K562 (cell line): ENCODE measurements around the gene UQCC5. TPM values are rescaled to one million over a fixed set of nuclear protein-coding genes. Genes with fewer than 3 reads are reported as not detected.
A peak's percentile ranks its signal among the peaks of the same experiment; 100 is the strongest.

Source experiments
- ATAC-seq: fragments of 200-7000 bp; cut with Tn5 transposase; 3 replicates; pipeline ENCODE4 v1.9.1; 2020; ENCODE audit warnings: moderate library complexity
- BruUV-seq: library from RNA; stranded (reverse); fragments of 400-500 nt; replicated peaks from 2 replicates; lab custom pipeline; 2021; lab: Mats Ljungman, UMichigan
- CTCF ChIA-PET: fragments of 300-600 bp; formaldehyde crosslinking; extraction: SDS; loops from one replicate; lab custom pipeline; 2021; ENCODE audit warnings: low intra/inter-chr PET ratio; lab: Yijun Ruan, JAX
- POLR2A ChIA-PET: fragments of 300-600, 350-650 bp; sonication (Branson Sonifier 250); formaldehyde crosslinking; extraction: SDS; loops from one replicate; lab custom pipeline; 2021; ENCODE audit warnings: antibody characterized with exemption, inconsistent platforms; lab: Yijun Ruan, JAX
- DNase-seq, 4 experiments: peaks; one replicate each; pipeline versions ENCODE4 v3.0.0 to v3.0.0-alpha.2; 2011 to 2018; ENCODE audit warnings: low spot score in 3 of 4, mixed read lengths in 3 of 4; ENCODE audit errors: extremely low read depth in 1 of 4
- FAIRE-seq: peaks from 2 replicates; lab custom pipeline; 2011; peaks lifted over from hg19 to GRCh38; lab: Jason Lieb, UNC
- H2AFZ ChIP-seq: 2 replicates; pipeline ENCODE4 v1.6.0; 2011; ENCODE audit warnings: low read depth, low read length, control low read depth, inconsistent platforms
- H3K27ac ChIP-seq: fragments of 200-600 bp; 3 replicates; pipeline ENCODE4 v1.8.0; 2011; ENCODE audit warnings: low read depth, mild to moderate bottlenecking, control low read depth, inconsistent platforms, low read length, moderate library complexity, mixed read lengths; ENCODE audit errors: extremely low read depth
- H3K27me3 ChIP-seq, 2 experiments: fragments of 300-600 bp in 1 of 2; 2 replicates in 1 of 2; 3 replicates in 1 of 2; pipeline versions ENCODE4 v1.6.0 to v1.8.0; 2011; ENCODE audit warnings: inconsistent platforms in 2 of 2, low read length in 2 of 2, mild to moderate bottlenecking in 1 of 2, mixed read lengths in 1 of 2, moderate library complexity in 1 of 2; ENCODE audit not compliant: control insufficient read depth in 2 of 2, insufficient read depth in 2 of 2
- H3K36me3 ChIP-seq: fragments of 300-600 bp; 3 replicates; pipeline ENCODE4 v1.8.0; 2011; ENCODE audit warnings: mild to moderate bottlenecking, low read length, inconsistent platforms; ENCODE audit not compliant: control insufficient read depth, insufficient read depth
- H3K4me1 ChIP-seq, 2 experiments: fragments of 200-600 bp in 1 of 2; replicated peaks in 1 of 2; 2 replicates in 1 of 2; 3 replicates in 1 of 2; pipeline versions ENCODE4 v1.5.1 to v1.8.0; 2011; ENCODE audit warnings: inconsistent platforms in 2 of 2, low read length in 2 of 2, mild to moderate bottlenecking in 1 of 2, mixed read lengths in 1 of 2, moderate library complexity in 1 of 2; ENCODE audit not compliant: control insufficient read depth in 2 of 2, insufficient read depth in 2 of 2
- H3K4me2 ChIP-seq: 2 replicates; pipeline ENCODE4 v1.6.1; 2011; ENCODE audit warnings: low read length, control low read depth, inconsistent platforms, mixed read lengths; ENCODE audit not compliant: insufficient read depth
- H3K4me3 ChIP-seq: fragments of 200-600 bp; sonication (generic), shearing (Covaris generic); 2 replicates; pipeline ENCODE4 v1.5.1; 2016; ENCODE audit warnings: control low read depth, inconsistent platforms
- H3K79me2 ChIP-seq: fragments of 200-600 bp; 3 replicates; pipeline ENCODE4 v1.8.0; 2011; ENCODE audit warnings: low read length, inconsistent platforms; ENCODE audit not compliant: control insufficient read depth, insufficient read depth
- H3K9ac ChIP-seq, 2 experiments: 2 replicates each; pipeline versions ENCODE4 v1.6.0 to v1.6.1; 2011; ENCODE audit warnings: low read depth in 2 of 2, low read length in 2 of 2, control low read depth in 1 of 2, inconsistent platforms in 1 of 2, mild to moderate bottlenecking in 1 of 2, mixed read lengths in 1 of 2; ENCODE audit not compliant: insufficient read depth in 1 of 2
- H3K9me1 ChIP-seq: one replicate; pipeline ENCODE4 v1.6.0; 2011; ENCODE audit warnings: inconsistent platforms, mild to moderate bottlenecking, low read length, moderate library complexity; ENCODE audit not compliant: control insufficient read depth, insufficient read depth
- H3K9me3 ChIP-seq: replicated peaks from 2 replicates; pipeline ENCODE4 v1.5.1; 2011; ENCODE audit warnings: low read depth, low read length, inconsistent platforms; ENCODE audit not compliant: control insufficient read depth, insufficient read depth
- H4K20me1 ChIP-seq: replicated peaks from 2 replicates; pipeline ENCODE4 v1.6.1; 2011; ENCODE audit warnings: low read length, inconsistent platforms, mixed read lengths; ENCODE audit not compliant: control insufficient read depth, insufficient read depth
- EHMT2 ChIP-seq: fragments of 450-650 bp; IDR thresholded peaks from 2 replicates; pipeline ENCODE4 v1.6.1; 2018; ENCODE audit warnings: antibody characterized with exemption
- KHSRP ChIP-seq: fragments of 450-650 bp; IDR thresholded peaks from 2 replicates; pipeline ENCODE4 v1.6.1; 2017
- MAFK ChIP-seq: IDR thresholded peaks from 2 replicates; pipeline ENCODE4 v1.6.1; 2011; ENCODE audit warnings: low read length, improper control_type of control experiment
- NFIC ChIP-seq: fragments of 450-650 bp; IDR thresholded peaks from 2 replicates; pipeline ENCODE4 v1.6.1; 2017; ENCODE audit warnings: mild to moderate bottlenecking, inconsistent platforms
- RBM22 ChIP-seq: fragments of 200-400 bp; formaldehyde crosslinking; IDR thresholded peaks from 2 replicates; pipeline ENCODE4 v1.6.1; 2018; ENCODE audit warnings: low read length, low read depth; ENCODE audit not compliant: poor library complexity, severe bottlenecking
- RUNX1 ChIP-seq: sonication (generic); IDR thresholded peaks from 2 replicates; pipeline ENCODE4 v1.6.1; 2016; ENCODE audit warnings: antibody characterized with exemption, low read depth
- ZNF184 ChIP-seq: sonication (generic); formaldehyde crosslinking; IDR thresholded peaks from 2 replicates; pipeline ENCODE4 v1.5.0; 2020; ENCODE audit warnings: missing genetic modification reagents
- ZSCAN32 ChIP-seq: fragments of 450-650 bp; formaldehyde crosslinking; IDR thresholded peaks from 2 replicates; pipeline ENCODE4 v1.4.0; 2020; ENCODE audit warnings: mild to moderate bottlenecking, moderate library complexity
- WGBS: fragments of 100-300 bp; shearing (Covaris generic); methylation state at CpG from one replicate; pipeline ENCODE4 v1.1.6; 2016; ENCODE audit warnings: low coverage, mixed read lengths; ENCODE audit not compliant: insufficient coverage; ENCODE audit errors: missing lambda C conversion rate; 5-methylcytosine and 5-hydroxymethylcytosine counted together
- in situ Hi-C: fragments of 300-500 bp; cut with MboI; formaldehyde crosslinking; loops from 4 replicates; pipeline ENCODE4 v1.15.0; 2018; ENCODE audit warnings: inconsistent platforms, mixed read lengths
- intact Hi-C: fragments of 100-400 bp; cut with micrococcal nuclease; formaldehyde crosslinking; loops from 2 replicates; pipeline ENCODE4 v1.14.2; 2022
- polyA plus RNA-seq, 8 experiments: library from polyadenylated mRNA; depleted of rRNA in 4 of 8; stranded (reverse) in 5 of 8; unstranded in 3 of 8; fragments of >200 nt; fragmentation: Nextera tagmentation in 2 of 8; fragmentation: Illumina TruSeq in 1 of 8; extraction: Ambion mirVana in 2 of 8; extraction: Trizol in 1 of 8; gene quantifications; 2 replicates each; pipeline versions ENCODE4 v1.2.1 to v1.2.3, GENCODE V29; 2011 to 2014; ENCODE audit warnings: inconsistent platforms in 1 of 8, missing spikeins in 1 of 8
- total RNA-seq, 7 experiments: library from RNA; depleted of rRNA in 6 of 7; stranded (reverse); fragments of >200 nt in 6 of 7; fragmentation: Illumina TruSeq in 2 of 7; extraction: Trizol in 2 of 7; gene quantifications; 2 replicates each; pipeline versions ENCODE4 v1.2.1 to v1.2.3, GENCODE V29; 2011 to 2021; ENCODE audit warnings: low replicate concordance in 1 of 7
- TF ChIP-seq, protein P1 (sequence below), 3 experiments: fragments of 200-800 bp in 1 of 3; sonication (Bioruptor generic) in 1 of 3; sonication (generic) in 1 of 3; formaldehyde crosslinking in 1 of 3; IDR thresholded peaks; 2 replicates each; pipeline versions ENCODE4 v1.6.1 to v1.8.0; 2016 to 2022; ENCODE audit warnings: mild to moderate bottlenecking in 2 of 3, missing compliant biosample characterization in 2 of 3, missing genetic modification characterization in 2 of 3, missing genetic modification reagents in 1 of 3
- TF ChIP-seq, protein P2 (sequence below): sonication (generic); IDR thresholded peaks from 2 replicates; pipeline ENCODE4 v1.6.1; 2016
- TF ChIP-seq, protein P3 (sequence below), 3 experiments: IDR thresholded peaks in 2 of 3; conservative IDR thresholded peaks in 1 of 3; 2 replicates each; pipeline ENCODE4 v1.5.1; 2011 to 2012; ENCODE audit warnings: low read length in 3 of 3, mild to moderate bottlenecking in 3 of 3, control low read depth in 2 of 3, improper control_type of control experiment in 1 of 3, inconsistent platforms in 1 of 3, low read depth in 1 of 3, mixed read lengths in 1 of 3, moderate library complexity in 1 of 3; ENCODE audit not compliant: insufficient read depth in 2 of 3
- TF ChIP-seq, protein P4 (sequence below): sonication (generic); formaldehyde crosslinking; IDR thresholded peaks from 2 replicates; pipeline ENCODE4 v1.8.0; 2022; ENCODE audit warnings: mild to moderate bottlenecking, missing genetic modification reagents, borderline replicate concordance

The UQCC5 gene
- total and polyA plus RNA-seq, 9 of the 15 experiments (the other 6 are each of a cell fraction or from before 2014, with no cell fraction given) = 10.2 to 55.4 (median 33.8) TPM

DNA sequence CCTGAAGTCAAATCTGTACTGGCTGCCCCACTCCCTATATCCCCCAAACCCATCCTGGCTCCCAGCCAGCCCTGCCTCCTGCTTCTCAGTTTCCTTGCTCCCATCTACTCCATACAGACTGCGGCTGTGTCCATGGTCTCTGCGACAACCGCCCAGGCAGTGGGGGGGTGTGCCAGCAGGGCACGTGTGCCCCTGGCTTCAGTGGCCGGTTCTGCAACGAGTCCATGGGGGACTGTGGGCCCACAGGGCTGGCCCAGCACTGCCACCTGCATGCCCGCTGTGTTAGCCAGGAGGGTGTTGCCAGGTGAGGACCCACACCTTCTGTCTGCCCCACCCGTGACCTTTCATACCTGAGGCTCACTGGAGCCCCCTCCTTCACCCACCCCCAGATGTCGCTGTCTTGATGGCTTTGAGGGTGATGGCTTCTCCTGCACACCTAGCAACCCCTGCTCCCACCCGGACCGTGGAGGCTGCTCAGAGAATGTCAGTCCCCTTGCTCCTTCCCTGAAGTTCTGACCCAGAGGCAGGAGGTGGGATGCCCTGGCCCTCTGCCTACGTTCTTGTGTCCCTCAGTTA, 26.6 kb upstream of the UQCC5 start:
- in situ Hi-C loops = no loop called here

More for the DNA sequence above, 26.6 kb upstream of the UQCC5 start:
- WGBS = 15% methylated on average over 10 of the region's 12 CpGs
- no peaks in the 10 kb centered on the region for H4K20me1 ChIP-seq
- no peak overlapping the region for H2AFZ ChIP-seq
- no peak overlapping the region for H3K4me3 ChIP-seq
- 0 out of 3 replicates have a peak, but pooled peaks have one; percentile 19 for ATAC-seq
- H3K9me1 ChIP-seq = no peaks in the 10 kb centered on the region
- H3K27me3 ChIP-seq = peaks cover 0 to 37% of the 10 kb centered on the region in 2 experiments; a peak in 2 of 5 replicates
- ChIA-PET POLR2A (no interaction called here), CTCF (no interaction called here)
- no peak overlapping the region for H3K27ac ChIP-seq
- peaks cover 0 to 36% of the 10 kb centered on the region in 2 experiments; a peak in 2 of 5 replicates for H3K4me1 ChIP-seq
- no peak for FAIRE-seq
- H3K9me3 ChIP-seq = no peaks in the 10 kb centered on the region
- intact Hi-C loops = no loop called here
- no TSS peak for BruUV-seq
- H3K36me3 ChIP-seq = no peaks in the 10 kb centered on the region
- no peak for DNase-seq
- no peak for TF ChIP-seq KHSRP
- TF ChIP-seq EHMT2 = no peak
- no peak for TF ChIP-seq ZSCAN32 (CRISPR knock-in tag)
- TF ChIP-seq, protein P1, sequence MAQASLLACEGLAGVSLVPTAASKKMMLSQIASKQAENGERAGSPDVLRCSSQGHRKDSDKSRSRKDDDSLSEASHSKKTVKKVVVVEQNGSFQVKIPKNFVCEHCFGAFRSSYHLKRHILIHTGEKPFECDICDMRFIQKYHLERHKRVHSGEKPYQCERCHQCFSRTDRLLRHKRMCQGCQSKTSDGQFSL (CRISPR knock-in tag; IDR thresholded peaks at IDR 0.05) = peak; percentile 71
- TF ChIP-seq, protein P1 (tag; IDR thresholded peaks at IDR 0.05) = no peak
- TF ChIP-seq, protein P2, sequence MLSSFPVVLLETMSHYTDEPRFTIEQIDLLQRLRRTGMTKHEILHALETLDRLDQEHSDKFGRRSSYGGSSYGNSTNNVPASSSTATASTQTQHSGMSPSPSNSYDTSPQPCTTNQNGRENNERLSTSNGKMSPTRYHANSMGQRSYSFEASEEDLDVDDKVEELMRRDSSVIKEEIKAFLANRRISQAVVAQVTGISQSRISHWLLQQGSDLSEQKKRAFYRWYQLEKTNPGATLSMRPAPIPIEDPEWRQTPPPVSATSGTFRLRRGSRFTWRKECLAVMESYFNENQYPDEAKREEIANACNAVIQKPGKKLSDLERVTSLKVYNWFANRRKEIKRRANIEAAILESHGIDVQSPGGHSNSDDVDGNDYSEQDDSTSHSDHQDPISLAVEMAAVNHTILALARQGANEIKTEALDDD = no peak
- TF ChIP-seq, protein P3, sequence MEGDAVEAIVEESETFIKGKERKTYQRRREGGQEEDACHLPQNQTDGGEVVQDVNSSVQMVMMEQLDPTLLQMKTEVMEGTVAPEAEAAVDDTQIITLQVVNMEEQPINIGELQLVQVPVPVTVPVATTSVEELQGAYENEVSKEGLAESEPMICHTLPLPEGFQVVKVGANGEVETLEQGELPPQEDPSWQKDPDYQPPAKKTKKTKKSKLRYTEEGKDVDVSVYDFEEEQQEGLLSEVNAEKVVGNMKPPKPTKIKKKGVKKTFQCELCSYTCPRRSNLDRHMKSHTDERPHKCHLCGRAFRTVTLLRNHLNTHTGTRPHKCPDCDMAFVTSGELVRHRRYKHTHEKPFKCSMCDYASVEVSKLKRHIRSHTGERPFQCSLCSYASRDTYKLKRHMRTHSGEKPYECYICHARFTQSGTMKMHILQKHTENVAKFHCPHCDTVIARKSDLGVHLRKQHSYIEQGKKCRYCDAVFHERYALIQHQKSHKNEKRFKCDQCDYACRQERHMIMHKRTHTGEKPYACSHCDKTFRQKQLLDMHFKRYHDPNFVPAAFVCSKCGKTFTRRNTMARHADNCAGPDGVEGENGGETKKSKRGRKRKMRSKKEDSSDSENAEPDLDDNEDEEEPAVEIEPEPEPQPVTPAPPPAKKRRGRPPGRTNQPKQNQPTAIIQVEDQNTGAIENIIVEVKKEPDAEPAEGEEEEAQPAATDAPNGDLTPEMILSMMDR (IDR thresholded peaks at IDR 0.05 in 2 of 3, conservative IDR thresholded peaks at IDR 0.05 in 1 of 3; ENCODE audit: insufficient read depth in 2 of 3, low read depth in 1 of 3, low read length in 3 of 3) = peak; percentile 17 to 31 (median 28); a peak in 3 of 6 replicates
- TF ChIP-seq RBM22 = no peak
- TF ChIP-seq RUNX1 = no peak
- TF ChIP-seq, protein P4, sequence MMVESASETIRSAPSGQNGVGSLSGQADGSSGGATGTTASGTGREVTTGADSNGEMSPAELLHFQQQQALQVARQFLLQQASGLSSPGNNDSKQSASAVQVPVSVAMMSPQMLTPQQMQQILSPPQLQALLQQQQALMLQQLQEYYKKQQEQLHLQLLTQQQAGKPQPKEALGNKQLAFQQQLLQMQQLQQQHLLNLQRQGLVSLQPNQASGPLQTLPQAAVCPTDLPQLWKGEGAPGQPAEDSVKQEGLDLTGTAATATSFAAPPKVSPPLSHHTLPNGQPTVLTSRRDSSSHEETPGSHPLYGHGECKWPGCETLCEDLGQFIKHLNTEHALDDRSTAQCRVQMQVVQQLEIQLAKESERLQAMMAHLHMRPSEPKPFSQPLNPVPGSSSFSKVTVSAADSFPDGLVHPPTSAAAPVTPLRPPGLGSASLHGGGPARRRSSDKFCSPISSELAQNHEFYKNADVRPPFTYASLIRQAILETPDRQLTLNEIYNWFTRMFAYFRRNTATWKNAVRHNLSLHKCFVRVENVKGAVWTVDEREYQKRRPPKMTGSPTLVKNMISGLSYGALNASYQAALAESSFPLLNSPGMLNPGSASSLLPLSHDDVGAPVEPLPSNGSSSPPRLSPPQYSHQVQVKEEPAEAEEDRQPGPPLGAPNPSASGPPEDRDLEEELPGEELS (CRISPR knock-in tag) = no peak
- TF ChIP-seq ZNF184 (CRISPR knock-in tag) = no peak
- no peak for TF ChIP-seq MAFK
- TF ChIP-seq NFIC = peak; percentile 48
- TF ChIP-seq, all 486 proteins: peak for 3
- Histone ChIP-seq H3K4me2 (no peak overlapping the region), H3K9ac (no peak overlapping the region), H3K79me2 (no peaks in the 10 kb centered on the region)
